ENCODE results near the gene TRIM33.
A peak's percentile ranks its signal among the peaks of the same experiment; 100 is the strongest.
"Not testable (repeated sequence)": the region's sequence is repeated elsewhere in the genome, so short reads cannot be mapped to it uniquely, and the experiment has no call there.

The TRIM33 gene

GRCh38 chr1:114510274-114511031, 550 bp downstream of the TRIM33 start:
- DNase-seq (ENCODE audit: low spot score), result peak; percentile 88
- no peak for FAIRE-seq

- no peak for FAIRE-seq
- no peak for DNase-seq (ENCODE audit: low spot score)
Measured at GRCh38 chr1:114509596-114510273, 1.3 kb downstream of the TRIM33 start.

GRCh38 chr1:114508386-114508898, 2.6 kb downstream of the TRIM33 start:
- DNase-seq (ENCODE audit: low spot score) (no peak), FAIRE-seq (no peak)

GRCh38 chr1:114507513-114507912, 3.5 kb downstream of the TRIM33 start:
- DNase-seq (ENCODE audit: low spot score) (no peak), FAIRE-seq (no peak)

GRCh38 chr1:114505148-114505561, 5.8 kb downstream of the TRIM33 start:
- no peak for DNase-seq (ENCODE audit: low spot score)

GRCh38 chr1:114503916-114504422, 7.0 kb downstream of the TRIM33 start:
- DNase-seq (ENCODE audit: low spot score) (no peak), FAIRE-seq (no peak)

More at GRCh38 chr1:114505148-114505561, 5.8 kb downstream of the TRIM33 start:
- no peak for FAIRE-seq

- DNase-seq (ENCODE audit: low spot score) (no peak), FAIRE-seq (no peak)
Measured at GRCh38 chr1:114502080-114502479, 8.9 kb downstream of the TRIM33 start.

GRCh38 chr1:114499478-114499877, 11.5 kb downstream of the TRIM33 start:
- DNase-seq (ENCODE audit: low spot score), result no peak
- no peak for FAIRE-seq

GRCh38 chr1:114496089-114496488, 14.9 kb downstream of the TRIM33 start:
- no peak for FAIRE-seq
- no peak for DNase-seq (ENCODE audit: low spot score)

- no peak for FAIRE-seq
- no peak for DNase-seq (ENCODE audit: low spot score)
Measured at GRCh38 chr1:114495486-114495885, 15.5 kb downstream of the TRIM33 start.

GRCh38 chr1:114492978-114493377, 18.0 kb downstream of the TRIM33 start:
- FAIRE-seq (no peak), DNase-seq (ENCODE audit: low spot score) (no peak)

GRCh38 chr1:114490274-114490693, 20.7 kb downstream of the TRIM33 start:
- FAIRE-seq, result no peak
- DNase-seq (ENCODE audit: low spot score), result no peak

- DNase-seq (ENCODE audit: low spot score) (no peak), FAIRE-seq (no peak)
Measured at GRCh38 chr1:114488739-114489138, 22.3 kb downstream of the TRIM33 start.

- DNase-seq (ENCODE audit: low spot score), result no peak
- no peak for FAIRE-seq
Measured at GRCh38 chr1:114485286-114485685, 25.7 kb downstream of the TRIM33 start.

GRCh38 chr1:114482585-114482984, 28.4 kb downstream of the TRIM33 start:
- no peak for FAIRE-seq
- DNase-seq (ENCODE audit: low spot score), result no peak

GRCh38 chr1:114479636-114480035, 31.4 kb downstream of the TRIM33 start:
- not testable (repeated sequence) for FAIRE-seq; DNase-seq (ENCODE audit: low spot score)

GRCh38 chr1:114479134-114479533, 31.9 kb downstream of the TRIM33 start:
- DNase-seq (ENCODE audit: low spot score), result no peak
- FAIRE-seq, result no peak

- no peak for FAIRE-seq
- DNase-seq (ENCODE audit: low spot score), result no peak
Measured at GRCh38 chr1:114473796-114474195, 37.2 kb downstream of the TRIM33 start.

GRCh38 chr1:114472408-114472807, 38.6 kb downstream of the TRIM33 start:
- no peak for DNase-seq (ENCODE audit: low spot score)
- no peak for FAIRE-seq

- DNase-seq (ENCODE audit: low spot score), result no peak
- FAIRE-seq, result no peak
Measured at GRCh38 chr1:114470681-114471080, 40.3 kb downstream of the TRIM33 start.

GRCh38 chr1:114468710-114469468, 42.1 kb downstream of the TRIM33 start:
- no peak for FAIRE-seq
- no peak for DNase-seq (ENCODE audit: low spot score)

- FAIRE-seq (no peak), DNase-seq (ENCODE audit: low spot score) (no peak)
Measured at GRCh38 chr1:114468047-114468446, 43.0 kb downstream of the TRIM33 start.

Data from urothelium cell line (cell line).